SK-N-SH (cell line): ENCODE data around the gene NKG7. TPM values are rescaled to one million over a fixed set of nuclear protein-coding genes. Genes with fewer than 3 reads are reported as not detected.

ENCODE experiments used
- CTCF ChIA-PET: fragments of 300-600, 350-600 bp; formaldehyde crosslinking; extraction: SDS; loops from one replicate; lab custom pipeline; 2021; lab: Yijun Ruan, JAX
- POLR2A ChIA-PET: fragments of 350-600 bp; sonication (Branson Sonifier 250); formaldehyde crosslinking; extraction: SDS; loops from one replicate; lab custom pipeline; 2020; ENCODE audit warnings: antibody characterized with exemption, inconsistent platforms; lab: Yijun Ruan, JAX
- DNase-seq: peaks from one replicate; pipeline ENCODE4 v3.0.0; 2012
- H2AFZ ChIP-seq: fragments of 200-600 bp; sonication (generic); 2 replicates; pipeline ENCODE4 v1.8.1; 2016; ENCODE audit warnings: antibody characterized with exemption, mild to moderate bottlenecking, low read depth
- H3F3A ChIP-seq: fragments of 200-600 bp; sonication (generic); replicated peaks from 2 replicates; pipeline ENCODE3; 2016; ENCODE audit warnings: antibody characterized with exemption, mild to moderate bottlenecking; ENCODE audit not compliant: insufficient read depth
- H3K27ac ChIP-seq, 2 experiments: fragments of 200-500 bp in 1 of 2; fragments of 200-600 bp in 1 of 2; sonication (Bioruptor generic) in 1 of 2; sonication (generic), shearing (Covaris generic) in 1 of 2; 2 replicates each; pipeline versions ENCODE4 v1.5.1 to v1.6.1; 2014 to 2016; ENCODE audit warnings: low read depth in 2 of 2, inconsistent platforms in 1 of 2, low read length in 1 of 2, mild to moderate bottlenecking in 1 of 2, mixed read lengths in 1 of 2
- H3K27me3 ChIP-seq: fragments of 200-600 bp; sonication (generic), shearing (Covaris generic); 2 replicates; pipeline ENCODE4 v1.6.1; 2016; ENCODE audit warnings: mixed run types; ENCODE audit not compliant: insufficient read depth
- H3K36me3 ChIP-seq, 2 experiments: fragments of 200-500 bp in 1 of 2; fragments of 200-600 bp in 1 of 2; sonication (Bioruptor generic) in 1 of 2; sonication (generic) in 1 of 2; replicated peaks in 1 of 2; 2 replicates each; pipeline versions ENCODE3 to v1.5.1; 2014 to 2016; ENCODE audit warnings: low read length in 1 of 2, mild to moderate bottlenecking in 1 of 2; ENCODE audit not compliant: insufficient read depth in 2 of 2, control insufficient read depth in 1 of 2
- H3K4me1 ChIP-seq, 2 experiments: fragments of 200-500 bp in 1 of 2; fragments of 200-600 bp in 1 of 2; sonication (Bioruptor generic) in 1 of 2; sonication (generic), shearing (Covaris generic) in 1 of 2; 2 replicates each; pipeline versions ENCODE4 v1.5.1 to v1.6.1; 2014 to 2016; ENCODE audit warnings: low read depth in 1 of 2, low read length in 1 of 2, mixed run types in 1 of 2; ENCODE audit not compliant: insufficient read depth in 2 of 2, control insufficient read depth in 1 of 2
- H3K4me2 ChIP-seq: fragments of 200-600 bp; sonication (generic), shearing (Covaris generic); 2 replicates; pipeline ENCODE4 v1.6.1; 2017; ENCODE audit warnings: mixed run types
- H3K4me3 ChIP-seq, 2 experiments: fragments of 200-500 bp in 1 of 2; fragments of 200-600 bp in 1 of 2; sonication (Bioruptor generic) in 1 of 2; sonication (generic), shearing (Covaris generic) in 1 of 2; 2 replicates each; pipeline versions ENCODE4 v1.5.1 to v1.8.1; 2014 to 2016; ENCODE audit warnings: low read depth in 2 of 2, inconsistent platforms in 1 of 2, low read length in 1 of 2, mild to moderate bottlenecking in 1 of 2, mixed read lengths in 1 of 2, moderate library complexity in 1 of 2
- H3K79me2 ChIP-seq: fragments of 200-600 bp; sonication (generic); 2 replicates; pipeline ENCODE4 v1.8.1; 2017; ENCODE audit warnings: mild to moderate bottlenecking; ENCODE audit not compliant: insufficient read depth
- H3K9ac ChIP-seq: fragments of 200-600 bp; sonication (generic); 2 replicates; pipeline ENCODE4 v1.6.1; 2017; ENCODE audit warnings: mixed run types
- H3K9me2 ChIP-seq: fragments of 200-600 bp; sonication (generic); 2 replicates; pipeline ENCODE4 v1.6.1; 2017; ENCODE audit warnings: mixed run types
- H3K9me3 ChIP-seq: fragments of 200-600 bp; sonication (generic); 2 replicates; pipeline ENCODE4 v1.6.1; 2017; ENCODE audit warnings: mixed run types, mild to moderate bottlenecking, moderate library complexity
- H4K20me1 ChIP-seq: fragments of 200-600 bp; sonication (generic); 2 replicates; pipeline ENCODE4 v1.6.1; 2017; ENCODE audit warnings: mild to moderate bottlenecking, mixed run types; ENCODE audit not compliant: insufficient read depth
- CHD2 ChIP-seq: fragments of 150-350 bp; IDR thresholded peaks from 2 replicates; pipeline ENCODE4 v1.6.1; 2018; ENCODE audit warnings: low read length; ENCODE audit not compliant: partially characterized antibody
- CTCF ChIP-seq: fragments of 200-600 bp; sonication (generic); IDR thresholded peaks from 2 replicates; pipeline ENCODE4 v1.6.1; 2017; ENCODE audit warnings: antibody characterized with exemption, mild to moderate bottlenecking, moderate library complexity
- EP300 ChIP-seq, 2 experiments: IDR thresholded peaks; 2 replicates each; pipeline versions ENCODE4 v1.4.0 to v1.6.1; 2012; ENCODE audit warnings: borderline replicate concordance in 1 of 2, low read depth in 1 of 2, low read length in 1 of 2
- EZH2phosphoT487 ChIP-seq: fragments of 200-600 bp; sonication (generic); IDR thresholded peaks from 2 replicates; pipeline ENCODE4 v1.6.1; 2017; ENCODE audit warnings: low read depth, mixed run types, mild to moderate bottlenecking, antibody characterized with exemption, moderate library complexity, borderline replicate concordance
- FOSL2 ChIP-seq: IDR thresholded peaks from 2 replicates; pipeline ENCODE4 v1.4.0; 2012; ENCODE audit warnings: low read depth, mild to moderate bottlenecking, moderate library complexity, borderline replicate concordance
- FOXM1 ChIP-seq: IDR thresholded peaks from 2 replicates; pipeline ENCODE4 v1.4.0; 2012; ENCODE audit warnings: low read depth, mild to moderate bottlenecking
- GATA2 ChIP-seq: sonication (generic); formaldehyde crosslinking; IDR thresholded peaks from 2 replicates; pipeline ENCODE4 v1.5.0; 2020; ENCODE audit warnings: mild to moderate bottlenecking, missing genetic modification reagents
- IRF3 ChIP-seq: fragments of 150-350 bp; IDR thresholded peaks from 2 replicates; pipeline ENCODE4 v1.6.1; 2016; ENCODE audit warnings: mild to moderate bottlenecking, low read depth, low read length
- JUND ChIP-seq: IDR thresholded peaks from 2 replicates; pipeline ENCODE4 v1.4.0; 2012
- MXI1 ChIP-seq: IDR thresholded peaks from 2 replicates; pipeline ENCODE4 v1.6.1; 2012; ENCODE audit warnings: mild to moderate bottlenecking, low read depth, low read length, improper control_type of control experiment
- NFIC ChIP-seq: IDR thresholded peaks from 2 replicates; pipeline ENCODE4 v1.4.0; 2012; ENCODE audit warnings: borderline replicate concordance
- PBX3 ChIP-seq: IDR thresholded peaks from 2 replicates; pipeline ENCODE4; 2012
- POLR2AphosphoS5 ChIP-seq: IDR thresholded peaks from 2 replicates; pipeline ENCODE4 v1.6.1; 2012; ENCODE audit warnings: low read depth, low read length
- RAD21 ChIP-seq: IDR thresholded peaks from 2 replicates; pipeline ENCODE4 v1.6.1; 2012; ENCODE audit warnings: mild to moderate bottlenecking, low read length
- RCOR1 ChIP-seq: fragments of 150-350 bp; IDR thresholded peaks from 2 replicates; pipeline ENCODE4 v1.6.1; 2017; ENCODE audit warnings: antibody characterized with exemption, low read length
- RFX5 ChIP-seq: IDR thresholded peaks from 2 replicates; pipeline ENCODE4 v1.6.1; 2012; ENCODE audit warnings: mild to moderate bottlenecking, improper control_type of control experiment, low read length
- RXRA ChIP-seq: IDR thresholded peaks from 2 replicates; pipeline ENCODE4 v1.4.0; 2012; ENCODE audit warnings: low read depth, mild to moderate bottlenecking, borderline replicate concordance
- SIN3A ChIP-seq: IDR thresholded peaks from 2 replicates; pipeline ENCODE4 v1.6.1; 2012; ENCODE audit warnings: low read depth, mild to moderate bottlenecking, low read length, moderate library complexity, borderline replicate concordance
- TEAD4 ChIP-seq: IDR thresholded peaks from 2 replicates; pipeline ENCODE4 v1.4.0; 2012; ENCODE audit warnings: mild to moderate bottlenecking, borderline replicate concordance; ENCODE audit not compliant: insufficient read depth
- USF2 ChIP-seq: fragments of 150-350 bp; IDR thresholded peaks from 2 replicates; pipeline ENCODE4 v1.6.1; 2017; ENCODE audit warnings: antibody characterized with exemption, low read length, low read depth, borderline replicate concordance
- YY1 ChIP-seq: IDR thresholded peaks from 2 replicates; pipeline ENCODE4 v1.4.0; 2012; ENCODE audit warnings: low read depth, mild to moderate bottlenecking
- WGBS: methylation state at CpG from one replicate; pipeline ENCODE4 v1.1.6; 2017; ENCODE audit warnings: low lambda C conversion rate; 5-methylcytosine and 5-hydroxymethylcytosine counted together
- polyA plus RNA-seq, 3 experiments: library from polyadenylated mRNA; depleted of rRNA; stranded (reverse); fragments of >200 nt; gene quantifications; 2 replicates each; pipeline ENCODE4 v1.2.3, GENCODE V29; 2012
- TF ChIP-seq, protein P1 (sequence below): IDR thresholded peaks from 2 replicates; pipeline ENCODE4 v1.4.0; 2012; ENCODE audit warnings: low read depth
- TF ChIP-seq, protein P2 (sequence below): IDR thresholded peaks from 2 replicates; pipeline ENCODE4 v1.4.0; 2012; ENCODE audit warnings: low read depth, borderline replicate concordance

The NKG7 gene
- polyA plus RNA-seq, 1 of the 3 experiments (the other 2 are of a cell fraction), result not detected

- ChIA-PET POLR2A (no interaction called here), CTCF (interaction anchor here (1.0 kb wide), 1 partner anchor 286 kb away, joined by 3 read pairs; no protein-coding TSS in a partner anchor)
- Histone ChIP-seq H3K9me2 (no peaks in the 10 kb centered on the region), H3K4me3 (no peak overlapping the region), H3K9me3 (no peaks in the 10 kb centered on the region), H3F3A (no peaks in the 10 kb centered on the region), H3K36me3 (no peaks in the 10 kb centered on the region), H3K9ac (no peak overlapping the region), H2AFZ (no peak overlapping the region), H3K4me1 (peaks cover 0 to 7% of the 10 kb centered on the region in 2 experiments; a peak in 1 of 4 replicates), H3K27ac (no peak overlapping the region), H4K20me1 (no peaks in the 10 kb centered on the region), H3K27me3 (peaks cover 20% of the 10 kb centered on the region; the same call in 1 of the 2 replicates), H3K4me2 (no peak overlapping the region), H3K79me2 (no peaks in the 10 kb centered on the region)
- TF ChIP-seq CHD2, result no peak
- no peak for TF ChIP-seq JUND
- TF ChIP-seq POLR2AphosphoS5, result no peak
- no peak for TF ChIP-seq FOXM1
- no peak for TF ChIP-seq RFX5
- no peak for TF ChIP-seq EP300 (IDR thresholded peaks at IDR 0.05; ENCODE audit: borderline replicate concordance in 1 of 2, low read depth in 1 of 2, low read length in 1 of 2)
- no peak for TF ChIP-seq GATA2
- TF ChIP-seq NFIC, result no peak
- TF ChIP-seq PBX3, result no peak
- TF ChIP-seq USF2, result no peak
- no peak for TF ChIP-seq RAD21
- TF ChIP-seq RXRA, result no peak
- no peak for TF ChIP-seq TEAD4
- 53% methylated on average over 7 of the region's 8 CpGs for WGBS
- no peak for DNase-seq
Measured at GRCh38 chr19:51371186-51371690, 1.2 kb downstream of the NKG7 start.

- Histone ChIP-seq H3K4me3 (no peak overlapping the region), H3K36me3 (no peaks in the 10 kb centered on the region), H3K9me2 (no peaks in the 10 kb centered on the region), H3K27me3 (peaks cover 20% of the 10 kb centered on the region; the same call in 1 of the 2 replicates), H2AFZ (no peak overlapping the region), H3K4me1 (peaks cover 4 to 13% of the 10 kb centered on the region in 2 experiments; a peak in 3 of 4 replicates), H4K20me1 (no peaks in the 10 kb centered on the region), H3K9me3 (no peaks in the 10 kb centered on the region), H3K9ac (no peak overlapping the region), H3K27ac (no peak overlapping the region), H3K79me2 (peaks cover 6% of the 10 kb centered on the region), H3F3A (no peaks in the 10 kb centered on the region), H3K4me2 (no peak overlapping the region)
- TF ChIP-seq RFX5 (no peak), FOSL2 (no peak), EZH2phosphoT487 (no peak), TEAD4 (no peak), MXI1 (no peak), EP300 (IDR thresholded peaks at IDR 0.05; ENCODE audit: borderline replicate concordance in 1 of 2, low read depth in 1 of 2, low read length in 1 of 2) (no peak), GATA2 (no peak), SIN3A (no peak), RCOR1 (no peak), IRF3 (no peak), YY1 (no peak), CTCF (no peak)
- TF ChIP-seq, protein P1, sequence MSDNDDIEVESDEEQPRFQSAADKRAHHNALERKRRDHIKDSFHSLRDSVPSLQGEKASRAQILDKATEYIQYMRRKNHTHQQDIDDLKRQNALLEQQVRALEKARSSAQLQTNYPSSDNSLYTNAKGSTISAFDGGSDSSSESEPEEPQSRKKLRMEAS, result no peak
- TF ChIP-seq, protein P2, sequence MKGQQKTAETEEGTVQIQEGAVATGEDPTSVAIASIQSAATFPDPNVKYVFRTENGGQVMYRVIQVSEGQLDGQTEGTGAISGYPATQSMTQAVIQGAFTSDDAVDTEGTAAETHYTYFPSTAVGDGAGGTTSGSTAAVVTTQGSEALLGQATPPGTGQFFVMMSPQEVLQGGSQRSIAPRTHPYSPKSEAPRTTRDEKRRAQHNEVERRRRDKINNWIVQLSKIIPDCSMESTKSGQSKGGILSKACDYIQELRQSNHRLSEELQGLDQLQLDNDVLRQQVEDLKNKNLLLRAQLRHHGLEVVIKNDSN, result no peak
- ChIA-PET POLR2A (no interaction called here), CTCF (interaction anchor here (1.0 kb wide), 1 partner anchor 287 kb away, joined by 3 read pairs; no protein-coding TSS in a partner anchor)
- WGBS, result 76% methylated on average over 4 of the region's 4 CpGs
- DNase-seq, result no peak
Measured at GRCh38 chr19:51370230-51370629, 2.2 kb downstream of the NKG7 start.
